H9 (cell line): Measurements from ENCODE around the gene PRKCG. TPM values are rescaled to one million over a fixed set of nuclear protein-coding genes. Genes with fewer than 3 reads are reported as not detected.

Experiments used
- DNase-seq: peaks from one replicate; pipeline ENCODE4 v3.0.0-alpha.2; 2017
- H2AFZ ChIP-seq: one replicate; pipeline ENCODE4 v1.6.1; 2013; ENCODE audit warnings: mild to moderate bottlenecking, low read length, control low read depth, moderate library complexity
- H2AK5ac ChIP-seq: 2 replicates; pipeline ENCODE4 v1.6.1; 2013; ENCODE audit warnings: low read length, control low read depth, mixed read lengths; ENCODE audit not compliant: insufficient read length
- H2BK120ac ChIP-seq: one replicate; pipeline ENCODE4 v1.6.1; 2013; ENCODE audit warnings: low read depth, mild to moderate bottlenecking, low read length, control low read depth, inconsistent platforms; ENCODE audit not compliant: poor library complexity, severe bottlenecking
- H2BK12ac ChIP-seq: 2 replicates; pipeline ENCODE4 v1.6.1; 2013; ENCODE audit warnings: low read length, control low read depth, mixed read lengths, low read depth; ENCODE audit not compliant: insufficient read length
- H2BK15ac ChIP-seq: 2 replicates; pipeline ENCODE4 v1.6.1; 2013; ENCODE audit warnings: low read depth, low read length, control low read depth
- H2BK20ac ChIP-seq: one replicate; pipeline ENCODE4 v1.6.1; 2013; ENCODE audit warnings: low read depth, mild to moderate bottlenecking, low read length, control low read depth, inconsistent platforms; ENCODE audit not compliant: poor library complexity, severe bottlenecking
- H2BK5ac ChIP-seq: 2 replicates; pipeline ENCODE4 v1.6.1; 2013; ENCODE audit warnings: low read length, control low read depth, mixed read lengths; ENCODE audit not compliant: insufficient read length
- H3K14ac ChIP-seq: 2 replicates; pipeline ENCODE4 v1.6.1; 2013; ENCODE audit warnings: low read length, control low read depth; ENCODE audit not compliant: insufficient read depth
- H3K18ac ChIP-seq: 2 replicates; pipeline ENCODE4 v1.6.1; 2013; ENCODE audit warnings: low read depth, mild to moderate bottlenecking, mixed read lengths, low read length, control low read depth; ENCODE audit not compliant: insufficient read length
- H3K23ac ChIP-seq: 2 replicates; pipeline ENCODE4 v1.6.1; 2013; ENCODE audit warnings: low read length, control low read depth, mixed read lengths, low read depth; ENCODE audit not compliant: insufficient read length
- H3K23me2 ChIP-seq: 2 replicates; pipeline ENCODE4 v1.6.1; 2013; ENCODE audit warnings: low read depth, mild to moderate bottlenecking, mixed read lengths, low read length, control low read depth; ENCODE audit not compliant: insufficient read length, poor library complexity, severe bottlenecking
- H3K27ac ChIP-seq: 2 replicates; pipeline ENCODE4 v1.5.1; 2013; ENCODE audit warnings: low read length, control low read depth, mixed read lengths, low read depth; ENCODE audit not compliant: insufficient read length
- H3K27me3 ChIP-seq: 2 replicates; pipeline ENCODE4 v1.6.1; 2013; ENCODE audit warnings: low read length, control low read depth, inconsistent platforms; ENCODE audit not compliant: insufficient read depth
- H3K4ac ChIP-seq: 2 replicates; pipeline ENCODE4 v1.6.1; 2013; ENCODE audit warnings: low read depth, mild to moderate bottlenecking, control low read depth, inconsistent platforms, low read length, moderate library complexity
- H3K4me1 ChIP-seq: 2 replicates; pipeline ENCODE4 v1.6.1; 2013; ENCODE audit warnings: low read length, control low read depth, inconsistent platforms; ENCODE audit not compliant: insufficient read depth
- H3K4me2 ChIP-seq: 2 replicates; pipeline ENCODE4 v1.6.1; 2013; ENCODE audit warnings: low read length, control low read depth, mixed read lengths; ENCODE audit not compliant: insufficient read length, insufficient read depth
- H3K56ac ChIP-seq: 2 replicates; pipeline ENCODE4 v1.6.1; 2013; ENCODE audit warnings: low read depth, mild to moderate bottlenecking, mixed read lengths, low read length, control low read depth; ENCODE audit not compliant: insufficient read length
- H3K79me1 ChIP-seq: 2 replicates; pipeline ENCODE4 v1.6.1; 2013; ENCODE audit warnings: low read depth, mild to moderate bottlenecking, moderate library complexity, low read length, control low read depth, inconsistent platforms; ENCODE audit not compliant: insufficient read depth, poor library complexity, severe bottlenecking
- H3K79me2 ChIP-seq: 2 replicates; pipeline ENCODE4 v1.6.1; 2013; ENCODE audit warnings: low read length, control low read depth, inconsistent platforms; ENCODE audit not compliant: insufficient read depth
- H3K9ac ChIP-seq: 2 replicates; pipeline ENCODE4 v1.6.1; 2013; ENCODE audit warnings: low read length, control low read depth, mixed read lengths; ENCODE audit not compliant: insufficient read length; ENCODE audit errors: extremely low read depth
- H3K9me3 ChIP-seq: one replicate; pipeline ENCODE4 v1.6.1; 2013; ENCODE audit warnings: low read depth, low read length, inconsistent platforms; ENCODE audit not compliant: control insufficient read depth
- H3T11ph ChIP-seq: one replicate; pipeline ENCODE4 v1.6.1; 2013; ENCODE audit warnings: mild to moderate bottlenecking, low read length, control low read depth, inconsistent platforms
- H4K20me1 ChIP-seq: one replicate; pipeline ENCODE4 v1.6.1; 2013; ENCODE audit not compliant: control insufficient read depth, insufficient read length, insufficient read depth
- H4K5ac ChIP-seq: 2 replicates; pipeline ENCODE4 v1.6.1; 2013; ENCODE audit warnings: low read depth, mild to moderate bottlenecking, mixed read lengths, low read length, control low read depth; ENCODE audit not compliant: insufficient read length
- H4K8ac ChIP-seq: replicated peaks from 2 replicates; pipeline ENCODE4 v1.6.1; 2013; ENCODE audit warnings: low read length, control low read depth, mixed read lengths, low read depth; ENCODE audit not compliant: insufficient read length
- H4K91ac ChIP-seq: 2 replicates; pipeline ENCODE4 v1.6.1; 2013; ENCODE audit warnings: low read depth, mild to moderate bottlenecking, moderate library complexity, mixed read lengths, low read length, control low read depth; ENCODE audit not compliant: insufficient read length
- H3K27ac Mint-ChIP-seq, 3 experiments: 2 replicates in 2 of 3; 3 replicates in 1 of 3; pipeline ENCODE4 v1.8.0; 2020 to 2021; ENCODE audit warnings: mixed read lengths in 3 of 3, mild to moderate bottlenecking in 1 of 3, moderate library complexity in 1 of 3
- H3K27me3 Mint-ChIP-seq: 2 replicates; pipeline ENCODE4 v1.8.0; 2021; ENCODE audit warnings: low read depth, mild to moderate bottlenecking, moderate library complexity, mixed read lengths
- H3K36me3 Mint-ChIP-seq, 3 experiments: 2 replicates in 2 of 3; 3 replicates in 1 of 3; pipeline ENCODE4 v1.8.0; 2020 to 2021; ENCODE audit warnings: low read depth in 3 of 3, mixed read lengths in 3 of 3; ENCODE audit not compliant: insufficient read depth in 1 of 3
- H3K4me1 Mint-ChIP-seq, 2 experiments: 2 replicates each; pipeline ENCODE4 v1.8.0; 2020; ENCODE audit warnings: mixed read lengths in 2 of 2
- H3K4me3 Mint-ChIP-seq, 2 experiments: 2 replicates in 1 of 2; 3 replicates in 1 of 2; pipeline ENCODE4 v1.8.0; 2020 to 2021; ENCODE audit warnings: mild to moderate bottlenecking in 2 of 2, mixed read lengths in 2 of 2, moderate library complexity in 1 of 2
- H3K9me3 Mint-ChIP-seq, 2 experiments: 2 replicates in 1 of 2; 3 replicates in 1 of 2; pipeline ENCODE4 v1.8.0; 2020; ENCODE audit warnings: mild to moderate bottlenecking in 2 of 2, mixed read lengths in 2 of 2, moderate library complexity in 1 of 2
- WGBS: extraction: QIAGEN DNeasy Blood & Tissue Kit; methylation state at CpG from one replicate; pipeline ENCODE4 v1.1.7; 2013; ENCODE audit warnings: missing lambda C conversion rate, low lambda C conversion rate, mixed read lengths; ENCODE audit not compliant: insufficient read length; ENCODE audit errors: extremely low coverage; 5-methylcytosine and 5-hydroxymethylcytosine counted together
- total RNA-seq: library from RNA; stranded (reverse); gene quantifications from 2 replicates; pipeline ENCODE4 v1.2.1, GENCODE V29; 2021
- TF ChIP-seq, protein P1 (sequence below): fragments of 200-600 bp; sonication (generic); conservative IDR thresholded peaks from 3 replicates; pipeline ENCODE4 v1.8.0; 2021; ENCODE audit warnings: antibody characterized with exemption, mild to moderate bottlenecking

The PRKCG gene
- total RNA-seq, 1 experiment from 2014 or later, result 8.8 TPM

DNA sequence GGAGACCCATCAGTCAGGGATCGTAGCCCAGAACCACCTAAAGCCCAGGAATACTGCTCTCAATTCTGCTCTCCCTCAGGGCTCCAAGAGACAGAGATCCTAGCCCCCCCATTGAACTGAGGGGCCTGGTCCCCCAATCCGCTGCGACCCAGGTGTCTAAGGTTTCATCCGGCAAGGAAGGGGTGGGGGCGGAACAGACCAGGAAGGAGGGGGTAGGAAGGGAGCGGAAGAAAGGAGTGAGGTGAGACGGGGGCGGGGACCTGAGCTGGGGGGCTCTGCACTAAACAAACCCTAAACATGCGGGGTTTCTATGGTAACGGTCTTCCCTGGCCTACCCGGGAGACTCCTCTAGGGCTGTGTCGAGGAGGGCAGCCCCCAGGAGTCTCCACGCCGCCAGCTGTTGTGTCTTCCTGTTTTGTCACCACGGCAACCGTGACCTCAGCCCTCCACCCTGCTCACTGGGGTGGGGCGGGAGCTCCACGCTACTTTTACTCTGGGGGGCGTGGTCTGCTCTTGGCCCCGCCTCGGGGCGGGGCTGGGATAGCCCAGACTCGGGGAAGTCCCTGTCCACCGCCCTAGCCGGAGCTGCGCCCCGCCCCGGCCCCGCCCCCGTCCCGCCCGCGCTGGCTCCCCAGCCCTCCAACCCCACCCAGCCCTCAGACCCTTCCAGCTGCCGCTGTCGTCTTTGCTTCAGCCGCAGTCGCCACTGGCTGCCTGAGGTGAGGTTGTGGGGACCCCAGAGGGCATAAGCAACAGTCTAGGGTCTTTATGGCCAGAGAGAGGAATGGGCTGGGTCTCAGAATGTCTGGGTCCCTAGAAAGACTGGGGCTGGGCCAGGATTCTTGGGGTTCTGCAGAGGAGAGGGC is 14.5 kb upstream of the PRKCG start, which contains the start of gene MYADM:
Gene MYADM, plus strand, starts transcription at position 659 of the 866 bp plus-strand sequence. CDS start 5,647 bp downstream, outside the sequence.
- Histone ChIP-seq H3K27me3 (no peaks in the 10 kb centered on the region), H3K9me3 (no peaks in the 10 kb centered on the region), H2BK120ac (peak within 1 kb of the TSS; percentile 99), H3K4ac (peak within 1 kb of the TSS; percentile 93; the same call in 1 of the 2 replicates), H4K8ac (no peak within 1 kb of the TSS), H2BK12ac (peak within 1 kb of the TSS; percentile 90), H2BK15ac (peak within 1 kb of the TSS; percentile 72; the same call in 1 of the 2 replicates), H3T11ph (peak within 1 kb of the TSS; percentile 93), H3K18ac (peak within 1 kb of the TSS; percentile 99), H4K20me1 (no peaks in the 10 kb centered on the region), H3K23ac (no peak within 1 kb of the TSS), H3K79me2 (peaks cover 2% of the 10 kb centered on the region; the same call in 1 of the 2 replicates), H3K4me1 (peaks cover 2% of the 10 kb centered on the region; the same call in 1 of the 2 replicates), H3K14ac (peak within 1 kb of the TSS; percentile 99), H3K56ac (no peak within 1 kb of the TSS), H2AFZ (no peak within 1 kb of the TSS), H3K79me1 (no peaks in the 10 kb centered on the region), H4K91ac (peak within 1 kb of the TSS; percentile 91), H2BK5ac (peak within 1 kb of the TSS; percentile 77), H3K23me2 (peaks cover 15% of the 10 kb centered on the region), H4K5ac (peak within 1 kb of the TSS; percentile 80), H3K9ac (peak within 1 kb of the TSS; percentile 92), H2AK5ac (peak within 1 kb of the TSS; percentile 18), H2BK20ac (peak within 1 kb of the TSS; percentile 15), H3K4me2 (peak within 1 kb of the TSS; percentile 92), H3K27ac (peak within 1 kb of the TSS; percentile 96)
- TF ChIP-seq, protein P1, sequence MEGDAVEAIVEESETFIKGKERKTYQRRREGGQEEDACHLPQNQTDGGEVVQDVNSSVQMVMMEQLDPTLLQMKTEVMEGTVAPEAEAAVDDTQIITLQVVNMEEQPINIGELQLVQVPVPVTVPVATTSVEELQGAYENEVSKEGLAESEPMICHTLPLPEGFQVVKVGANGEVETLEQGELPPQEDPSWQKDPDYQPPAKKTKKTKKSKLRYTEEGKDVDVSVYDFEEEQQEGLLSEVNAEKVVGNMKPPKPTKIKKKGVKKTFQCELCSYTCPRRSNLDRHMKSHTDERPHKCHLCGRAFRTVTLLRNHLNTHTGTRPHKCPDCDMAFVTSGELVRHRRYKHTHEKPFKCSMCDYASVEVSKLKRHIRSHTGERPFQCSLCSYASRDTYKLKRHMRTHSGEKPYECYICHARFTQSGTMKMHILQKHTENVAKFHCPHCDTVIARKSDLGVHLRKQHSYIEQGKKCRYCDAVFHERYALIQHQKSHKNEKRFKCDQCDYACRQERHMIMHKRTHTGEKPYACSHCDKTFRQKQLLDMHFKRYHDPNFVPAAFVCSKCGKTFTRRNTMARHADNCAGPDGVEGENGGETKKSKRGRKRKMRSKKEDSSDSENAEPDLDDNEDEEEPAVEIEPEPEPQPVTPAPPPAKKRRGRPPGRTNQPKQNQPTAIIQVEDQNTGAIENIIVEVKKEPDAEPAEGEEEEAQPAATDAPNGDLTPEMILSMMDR, result no peak
- peak within 1 kb of the TSS; percentile 92 to 97 for H3K4me3 Mint-ChIP-seq
- H3K36me3 Mint-ChIP-seq, result peaks cover 12 to 18% (median 13%) of the 10 kb centered on the region in 3 experiments; a peak in 6 of 7 replicates
- H3K4me1 Mint-ChIP-seq, result peaks cover 26 to 33% of the 10 kb centered on the region in 2 experiments
- H3K27ac Mint-ChIP-seq, result peak within 1 kb of the TSS; percentile 99 to 100 (median 100)
- peak; percentile 100 for DNase-seq
- no peaks in the 10 kb centered on the region for H3K9me3 Mint-ChIP-seq
- WGBS, result no CpG with 5 or more reads among the region's 37 CpGs
- peaks cover 8% of the 10 kb centered on the region for H3K27me3 Mint-ChIP-seq
